Measurements from ENCODE around the gene SH2D4B. TPM values are rescaled to one million over a fixed set of nuclear protein-coding genes. Genes with fewer than 3 reads are reported as not detected.

Gene SH2D4B
- total RNA-seq, 2 experiments from 2014 or later, result 0.16 to 0.31 TPM

DNA sequence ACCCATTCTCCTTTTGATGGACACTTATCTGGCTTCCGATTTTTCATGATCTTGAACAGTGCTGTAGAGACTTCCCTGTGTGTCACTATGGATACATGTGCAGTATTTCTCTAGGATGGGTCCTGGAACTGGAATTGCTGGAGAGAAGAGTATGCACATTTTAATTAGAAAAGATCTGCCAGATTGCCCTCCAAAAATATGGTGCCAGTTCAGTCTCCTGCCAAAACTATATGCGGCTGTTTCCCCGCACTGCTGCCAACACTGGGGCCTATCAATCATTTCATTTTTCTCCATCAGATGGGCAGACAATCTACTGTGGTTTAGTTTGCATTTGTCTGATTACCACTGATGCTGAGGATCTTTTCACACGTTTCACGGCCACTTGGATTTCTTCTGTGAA is 105.0 kb downstream of the SH2D4B start:
- no peaks in the 10 kb centered on the region for H3K4me1 Mint-ChIP-seq (ENCODE audit: low read depth)
- no peaks in the 10 kb centered on the region for H3K9me3 Mint-ChIP-seq

DNA sequence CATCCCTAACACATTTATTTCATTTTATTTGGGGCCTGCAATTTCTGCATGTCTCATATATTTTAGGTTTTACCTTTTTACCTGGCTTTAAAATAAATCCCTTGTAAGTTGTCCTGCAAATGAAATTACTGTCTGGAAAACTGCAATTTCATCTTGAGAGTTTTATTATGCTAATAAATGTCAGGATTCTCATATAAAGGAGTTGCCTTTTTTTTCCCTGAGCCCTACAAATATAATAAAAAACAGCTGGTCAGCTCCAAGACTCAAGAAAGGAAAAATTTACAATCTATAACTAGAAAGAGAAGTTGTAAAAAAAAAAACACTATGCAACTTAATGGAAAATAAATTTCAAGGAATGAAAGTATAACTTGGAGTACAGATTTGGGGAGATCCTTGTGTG is 108.7 kb downstream of the SH2D4B start:
- CTCF ChIA-PET, result no interaction called here
- DNase-seq, result no peak
- H3K27ac Mint-ChIP-seq, result no peak overlapping the region
- H3K4me3 Mint-ChIP-seq, result no peak overlapping the region
- POLR2A ChIA-PET, result no interaction called here
- H3K4me3 ChIP-seq (ENCODE audit: low read length), result no peak overlapping the region
- no peaks in the 10 kb centered on the region for H3K4me1 ChIP-seq (ENCODE audit: insufficient read depth, low read length)
- H3K27me3 Mint-ChIP-seq, result peaks cover 26% of the 10 kb centered on the region
- no peak for ATAC-seq (ENCODE audit: poor library complexity)
- no peak overlapping the region for H3K27ac ChIP-seq (ENCODE audit: low read depth in 1 of 2, low read length in 2 of 2)
- H3K36me3 ChIP-seq (ENCODE audit: insufficient read depth, low read length), result no peaks in the 10 kb centered on the region
- H3K36me3 Mint-ChIP-seq (ENCODE audit: low read depth), result no peaks in the 10 kb centered on the region
- intact Hi-C loops (cut with DNase I, micrococcal nuclease), result no loop called here
- no peaks in the 10 kb centered on the region for H3K9me3 Mint-ChIP-seq
- H3K4me1 Mint-ChIP-seq (ENCODE audit: low read depth), result no peaks in the 10 kb centered on the region
- TF ChIP-seq, protein P1, sequence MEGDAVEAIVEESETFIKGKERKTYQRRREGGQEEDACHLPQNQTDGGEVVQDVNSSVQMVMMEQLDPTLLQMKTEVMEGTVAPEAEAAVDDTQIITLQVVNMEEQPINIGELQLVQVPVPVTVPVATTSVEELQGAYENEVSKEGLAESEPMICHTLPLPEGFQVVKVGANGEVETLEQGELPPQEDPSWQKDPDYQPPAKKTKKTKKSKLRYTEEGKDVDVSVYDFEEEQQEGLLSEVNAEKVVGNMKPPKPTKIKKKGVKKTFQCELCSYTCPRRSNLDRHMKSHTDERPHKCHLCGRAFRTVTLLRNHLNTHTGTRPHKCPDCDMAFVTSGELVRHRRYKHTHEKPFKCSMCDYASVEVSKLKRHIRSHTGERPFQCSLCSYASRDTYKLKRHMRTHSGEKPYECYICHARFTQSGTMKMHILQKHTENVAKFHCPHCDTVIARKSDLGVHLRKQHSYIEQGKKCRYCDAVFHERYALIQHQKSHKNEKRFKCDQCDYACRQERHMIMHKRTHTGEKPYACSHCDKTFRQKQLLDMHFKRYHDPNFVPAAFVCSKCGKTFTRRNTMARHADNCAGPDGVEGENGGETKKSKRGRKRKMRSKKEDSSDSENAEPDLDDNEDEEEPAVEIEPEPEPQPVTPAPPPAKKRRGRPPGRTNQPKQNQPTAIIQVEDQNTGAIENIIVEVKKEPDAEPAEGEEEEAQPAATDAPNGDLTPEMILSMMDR (IDR thresholded peaks at IDR 0.05), result no peak
- no peaks in the 10 kb centered on the region for H3K27me3 ChIP-seq (ENCODE audit: control insufficient read depth in 1 of 2, insufficient read depth in 2 of 2, low read length in 2 of 2)
- H3K9me3 ChIP-seq (ENCODE audit: control insufficient read depth in 1 of 2, insufficient read depth in 1 of 2, low read length in 2 of 2), result no peaks in the 10 kb centered on the region

More for the DNA sequence above, 105.0 kb downstream of the SH2D4B start:
- Mint-ChIP-seq H3K4me3 (no peak overlapping the region), H3K27ac (no peak overlapping the region), H3K27me3 (peaks cover 41% of the 10 kb centered on the region), H3K36me3 (ENCODE audit: low read depth) (no peaks in the 10 kb centered on the region)
- no peaks in the 10 kb centered on the region for H3K27me3 ChIP-seq (ENCODE audit: control insufficient read depth in 1 of 2, insufficient read depth in 2 of 2, low read length in 2 of 2)
- ATAC-seq (ENCODE audit: poor library complexity), result no peak
- CTCF ChIA-PET, result no interaction called here
- no peaks in the 10 kb centered on the region for H3K9me3 ChIP-seq (ENCODE audit: control insufficient read depth in 1 of 2, insufficient read depth in 1 of 2, low read length in 2 of 2)
- TF ChIP-seq, protein P1 (IDR thresholded peaks at IDR 0.05), result no peak
- no peaks in the 10 kb centered on the region for H3K4me1 ChIP-seq (ENCODE audit: insufficient read depth, low read length)
- intact Hi-C loops (cut with DNase I, micrococcal nuclease), result no loop called here
- no peak overlapping the region for H3K4me3 ChIP-seq (ENCODE audit: low read length)
- POLR2A ChIA-PET, result no interaction called here
- no peaks in the 10 kb centered on the region for H3K36me3 ChIP-seq (ENCODE audit: insufficient read depth, low read length)
- no peak overlapping the region for H3K27ac ChIP-seq (ENCODE audit: low read depth in 1 of 2, low read length in 2 of 2)
- no peak for DNase-seq

DNA sequence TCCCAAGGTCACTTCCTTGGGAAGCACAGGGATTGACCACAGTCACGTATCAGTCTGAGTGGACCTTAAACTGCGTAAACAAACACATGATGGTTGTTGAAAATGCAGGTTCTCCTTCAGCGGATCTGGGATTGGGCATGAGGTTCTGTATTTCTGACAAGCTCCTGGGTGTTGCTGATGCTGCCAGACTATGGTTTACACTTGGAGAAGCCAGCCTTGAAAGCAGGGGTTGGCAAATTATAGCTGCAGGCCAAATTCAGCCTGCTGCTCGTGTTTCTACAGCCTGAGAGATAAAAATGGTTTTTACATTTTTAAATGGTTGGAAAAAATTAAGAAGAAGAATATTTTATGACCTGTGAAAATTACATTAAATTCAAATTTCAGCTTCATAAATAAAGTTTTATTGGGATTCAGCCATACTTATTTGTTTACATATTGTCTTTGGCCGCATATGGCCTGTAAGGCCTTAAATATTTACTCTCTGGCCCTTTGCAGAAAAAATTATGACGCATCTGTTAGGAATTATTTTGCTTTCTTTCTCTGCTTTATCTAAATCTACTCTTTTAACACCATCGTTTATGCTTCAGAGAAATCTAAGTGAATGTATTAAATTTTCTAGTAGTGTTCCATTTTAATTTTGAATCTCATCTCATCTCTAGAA is 109.6 kb downstream of the SH2D4B start:
- ChIA-PET CTCF (no interaction called here), POLR2A (no interaction called here)
- no peak for DNase-seq
- H3K36me3 Mint-ChIP-seq (ENCODE audit: low read depth), result no peaks in the 10 kb centered on the region
- H3K4me1 ChIP-seq (ENCODE audit: insufficient read depth, low read length), result no peaks in the 10 kb centered on the region
- intact Hi-C loops (cut with DNase I, micrococcal nuclease), result no loop called here
- H3K4me3 ChIP-seq (ENCODE audit: low read length), result no peak overlapping the region
- H3K9me3 Mint-ChIP-seq, result no peaks in the 10 kb centered on the region
- no peak overlapping the region for H3K4me3 Mint-ChIP-seq
- no peaks in the 10 kb centered on the region for H3K4me1 Mint-ChIP-seq (ENCODE audit: low read depth)
- TF ChIP-seq, protein P1 (IDR thresholded peaks at IDR 0.05), result no peak
- peaks cover 26% of the 10 kb centered on the region for H3K27me3 Mint-ChIP-seq
- ATAC-seq (ENCODE audit: poor library complexity), result no peak
- no peaks in the 10 kb centered on the region for H3K27me3 ChIP-seq (ENCODE audit: control insufficient read depth in 1 of 2, insufficient read depth in 2 of 2, low read length in 2 of 2)
- H3K36me3 ChIP-seq (ENCODE audit: insufficient read depth, low read length), result no peaks in the 10 kb centered on the region
- H3K27ac Mint-ChIP-seq, result no peak overlapping the region
- H3K9me3 ChIP-seq (ENCODE audit: control insufficient read depth in 1 of 2, insufficient read depth in 1 of 2, low read length in 2 of 2), result peaks cover 0 to 4% of the 10 kb centered on the region in 2 experiments
- H3K27ac ChIP-seq (ENCODE audit: low read depth in 1 of 2, low read length in 2 of 2), result no peak overlapping the region
